ENCODE data around the gene TTYH1.
A peak's percentile ranks its signal among the peaks of the same experiment; 100 is the strongest.

Gene TTYH1

GRCh38 chr19:54420383-54421168, 5.3 kb downstream of the TTYH1 start:
- peak overlapping the region; percentile 24 for H3K4me3 ChIP-seq (ENCODE audit: low read length)
- DNase-seq (ENCODE audit: low read depth): peak; percentile 34
- TF ChIP-seq CTCF (conservative IDR thresholded peaks at IDR 0.05; ENCODE audit: low read depth, low read length): no peak

- H3K4me3 ChIP-seq (ENCODE audit: low read length): no peak overlapping the region
- no peak for DNase-seq (ENCODE audit: low read depth)
- TF ChIP-seq CTCF (conservative IDR thresholded peaks at IDR 0.05; ENCODE audit: low read depth, low read length): no peak
These were observed 5.9 kb downstream of the TTYH1 start for GRCh38 chr19:54421169-54421516.

GRCh38 chr19:54421521-54421920, 6.3 kb downstream of the TTYH1 start:
- DNase-seq (ENCODE audit: low read depth): no peak
- H3K4me3 ChIP-seq (ENCODE audit: low read length): no peak overlapping the region
- TF ChIP-seq CTCF (conservative IDR thresholded peaks at IDR 0.05; ENCODE audit: low read depth, low read length): no peak

- DNase-seq (ENCODE audit: low read depth): no peak
- no peak overlapping the region for H3K4me3 ChIP-seq (ENCODE audit: low read length)
These were observed 6.9 kb downstream of the TTYH1 start for GRCh38 chr19:54422136-54422535.

GRCh38 chr19:54424201-54424600, 8.9 kb downstream of the TTYH1 start:
- DNase-seq (ENCODE audit: low read depth): no peak
- no peak overlapping the region for H3K4me3 ChIP-seq (ENCODE audit: low read length)
- no peak for TF ChIP-seq CTCF (conservative IDR thresholded peaks at IDR 0.05; ENCODE audit: low read depth, low read length)

More at GRCh38 chr19:54422136-54422535, 6.9 kb downstream of the TTYH1 start:
- TF ChIP-seq CTCF (conservative IDR thresholded peaks at IDR 0.05; ENCODE audit: low read depth, low read length): no peak

- H3K4me3 ChIP-seq (ENCODE audit: low read length): no peak overlapping the region
- DNase-seq (ENCODE audit: low read depth): no peak
- no peak for TF ChIP-seq CTCF (conservative IDR thresholded peaks at IDR 0.05; ENCODE audit: low read depth, low read length)
These were observed 9.6 kb downstream of the TTYH1 start for GRCh38 chr19:54424660-54425381.

GRCh38 chr19:54425382-54425723, 10.1 kb downstream of the TTYH1 start:
- TF ChIP-seq CTCF (conservative IDR thresholded peaks at IDR 0.05; ENCODE audit: low read depth, low read length): no peak
- DNase-seq (ENCODE audit: low read depth): no peak
- H3K4me3 ChIP-seq (ENCODE audit: low read length): no peak overlapping the region
